Esophagus muscularis mucosa (tissue), 3 donors: ENCODE measurements around the gene PLOD1.

ENCODE experiments used
- CTCF ChIP-seq, 3 experiments: fragments of 200-600 bp in 2 of 3; fragments of 450-650 bp in 1 of 3; sonication (generic) in 2 of 3; IDR thresholded peaks; one replicate each; pipeline ENCODE4 v1.5.1; 2017 to 2019; ENCODE audit warnings: antibody characterized with exemption in 3 of 3, mild to moderate bottlenecking in 2 of 3, moderate library complexity in 1 of 3
- POLR2A ChIP-seq: fragments of 450-650 bp; IDR thresholded peaks from one replicate; pipeline ENCODE4 v1.6.1; 2017; ENCODE audit warnings: antibody characterized with exemption, moderate library complexity, mild to moderate bottlenecking, low read depth

GRCh38 chr1:11944358-11944931 lies 9.9 kb downstream of the PLOD1 start:
- TF ChIP-seq POLR2A = no peak
- TF ChIP-seq CTCF (IDR thresholded peaks at IDR 0.05) = no peak
